ENCODE data around the gene RNF11. TPM values are rescaled to one million over a fixed set of nuclear protein-coding genes. Genes with fewer than 3 reads are reported as not detected.

RNF11 gene
- total RNA-seq, 1 experiment from 2014 or later = 82.1 TPM

DNA sequence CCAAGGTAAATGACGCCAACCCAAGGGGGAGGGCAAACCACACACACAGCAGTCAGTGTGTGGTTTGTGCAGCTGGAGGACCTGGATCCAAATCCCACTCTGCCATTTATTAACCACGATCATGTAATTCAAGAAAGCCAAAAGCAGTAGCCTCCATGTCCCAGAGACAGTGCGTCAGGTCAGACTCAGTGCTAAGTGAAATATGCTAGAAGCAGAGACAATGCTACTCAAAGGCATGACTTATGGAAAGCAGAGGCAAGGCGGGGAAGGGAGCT is 80.7 kb downstream of the RNF11 start:
- Mint-ChIP-seq H3K36me3 (ENCODE audit: insufficient read depth, unreplicated experiment) (peaks cover 21% of the 10 kb centered on the region), H3K4me3 (ENCODE audit: low read depth, unreplicated experiment) (peak overlapping the region; percentile 8), H3K9me3 (ENCODE audit: low read depth, unreplicated experiment) (no peaks in the 10 kb centered on the region), H3K4me1 (ENCODE audit: low read depth, unreplicated experiment) (peaks cover 45% of the 10 kb centered on the region), H3K27me3 (ENCODE audit: unreplicated experiment) (no peaks in the 10 kb centered on the region), H3K27ac (ENCODE audit: unreplicated experiment) (peak overlapping the region; percentile 95)
- intact Hi-C loops (cut with micrococcal nuclease; ENCODE audit: unreplicated experiment) = no loop called here
- DNase-seq = no peak
- TF ChIP-seq, protein P1, sequence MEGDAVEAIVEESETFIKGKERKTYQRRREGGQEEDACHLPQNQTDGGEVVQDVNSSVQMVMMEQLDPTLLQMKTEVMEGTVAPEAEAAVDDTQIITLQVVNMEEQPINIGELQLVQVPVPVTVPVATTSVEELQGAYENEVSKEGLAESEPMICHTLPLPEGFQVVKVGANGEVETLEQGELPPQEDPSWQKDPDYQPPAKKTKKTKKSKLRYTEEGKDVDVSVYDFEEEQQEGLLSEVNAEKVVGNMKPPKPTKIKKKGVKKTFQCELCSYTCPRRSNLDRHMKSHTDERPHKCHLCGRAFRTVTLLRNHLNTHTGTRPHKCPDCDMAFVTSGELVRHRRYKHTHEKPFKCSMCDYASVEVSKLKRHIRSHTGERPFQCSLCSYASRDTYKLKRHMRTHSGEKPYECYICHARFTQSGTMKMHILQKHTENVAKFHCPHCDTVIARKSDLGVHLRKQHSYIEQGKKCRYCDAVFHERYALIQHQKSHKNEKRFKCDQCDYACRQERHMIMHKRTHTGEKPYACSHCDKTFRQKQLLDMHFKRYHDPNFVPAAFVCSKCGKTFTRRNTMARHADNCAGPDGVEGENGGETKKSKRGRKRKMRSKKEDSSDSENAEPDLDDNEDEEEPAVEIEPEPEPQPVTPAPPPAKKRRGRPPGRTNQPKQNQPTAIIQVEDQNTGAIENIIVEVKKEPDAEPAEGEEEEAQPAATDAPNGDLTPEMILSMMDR (IDR thresholded peaks at IDR 0.05; ENCODE audit: unreplicated experiment) = no peak
- CTCF ChIA-PET = no interaction called here
- no TSS peak for BruUV-seq (replicated peaks)

DNA sequence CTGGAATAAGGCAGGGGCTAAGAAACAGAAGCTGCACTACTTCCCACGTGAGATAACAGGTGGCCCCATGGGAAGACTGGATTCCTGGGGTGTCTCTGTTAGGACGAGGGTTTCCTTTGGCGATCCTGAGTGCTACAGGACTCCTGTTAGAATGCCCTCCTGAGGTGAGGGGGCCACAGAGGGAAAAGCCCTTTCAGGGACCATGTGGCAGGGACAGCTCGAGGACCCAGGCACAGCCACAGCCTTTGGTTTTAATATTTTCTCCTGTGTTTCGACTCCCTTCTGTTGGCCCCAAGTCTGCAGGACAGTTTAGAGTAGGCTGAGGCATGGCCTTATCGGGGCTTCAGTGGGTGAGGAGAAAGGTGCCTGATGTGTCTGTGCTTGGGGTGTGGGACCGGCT is 81.7 kb downstream of the RNF11 start:
- no peaks in the 10 kb centered on the region for H3K27me3 Mint-ChIP-seq (ENCODE audit: unreplicated experiment)
- TF ChIP-seq, protein P1 (IDR thresholded peaks at IDR 0.05; ENCODE audit: unreplicated experiment) = no peak
- no peak overlapping the region for H3K4me3 Mint-ChIP-seq (ENCODE audit: low read depth, unreplicated experiment)
- intact Hi-C loops (cut with micrococcal nuclease; ENCODE audit: unreplicated experiment) = no loop called here
- H3K36me3 Mint-ChIP-seq (ENCODE audit: insufficient read depth, unreplicated experiment) = peaks cover 21% of the 10 kb centered on the region
- H3K9me3 Mint-ChIP-seq (ENCODE audit: low read depth, unreplicated experiment) = no peaks in the 10 kb centered on the region
- peaks cover 45% of the 10 kb centered on the region for H3K4me1 Mint-ChIP-seq (ENCODE audit: low read depth, unreplicated experiment)
- CTCF ChIA-PET = no interaction called here
- no peak overlapping the region for H3K27ac Mint-ChIP-seq (ENCODE audit: unreplicated experiment)
- DNase-seq = no peak
- no TSS peak for BruUV-seq (replicated peaks)

DNA sequence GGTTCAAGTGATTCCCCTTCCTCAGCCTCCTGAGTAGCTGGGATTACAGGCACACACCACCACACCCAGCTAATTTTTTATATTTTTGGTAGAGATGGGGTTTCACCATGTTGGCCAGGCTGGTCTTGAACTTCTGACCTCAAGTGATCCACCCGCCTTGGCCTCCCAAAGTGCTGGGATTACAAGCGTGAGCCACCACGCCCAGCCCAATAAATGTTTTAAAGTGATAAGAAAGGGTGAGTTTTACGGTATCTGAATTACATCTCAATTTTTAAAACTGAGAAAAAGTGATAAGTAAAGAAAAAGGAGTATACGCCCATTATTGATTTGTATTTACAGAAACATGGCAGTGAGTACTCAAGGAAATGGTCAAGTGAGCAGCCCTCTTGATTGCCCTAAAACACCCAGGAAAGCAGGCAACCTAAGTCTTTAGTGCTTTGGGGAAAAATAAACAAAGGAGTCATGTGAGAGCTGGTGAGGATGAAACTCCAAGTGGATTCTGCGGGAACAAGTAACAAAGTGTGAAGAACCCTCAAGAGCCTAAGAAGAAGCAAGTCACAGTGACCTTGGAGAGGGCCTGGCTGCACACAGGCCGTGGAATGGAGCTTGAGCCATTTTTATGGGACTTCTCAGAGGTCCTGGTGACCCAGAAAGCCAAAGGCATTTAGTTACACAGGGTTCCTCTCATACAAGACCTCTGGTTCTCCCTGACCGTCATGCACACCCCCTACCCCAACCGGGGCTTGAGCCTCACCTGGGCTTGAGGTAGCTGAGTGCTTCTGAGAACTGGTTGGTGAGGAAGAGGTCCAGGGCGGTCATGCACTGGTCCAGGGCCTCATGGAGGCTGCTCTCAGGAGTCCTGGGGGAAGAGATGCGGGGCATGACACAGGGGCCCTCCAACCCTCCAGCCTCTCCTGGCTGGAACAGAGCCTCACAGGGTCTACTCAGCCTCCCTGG is 85.2 kb downstream of the RNF11 start:
- no peaks in the 10 kb centered on the region for H3K27me3 Mint-ChIP-seq (ENCODE audit: unreplicated experiment)
- H3K36me3 Mint-ChIP-seq (ENCODE audit: insufficient read depth, unreplicated experiment) = peaks cover 5% of the 10 kb centered on the region
- CTCF ChIA-PET = interaction anchor here (0.6 kb wide), 1 partner anchor 144 kb away, joined by 3 read pairs; no protein-coding TSS in a partner anchor
- peaks cover 10% of the 10 kb centered on the region for H3K4me1 Mint-ChIP-seq (ENCODE audit: low read depth, unreplicated experiment)
- no peak overlapping the region for H3K27ac Mint-ChIP-seq (ENCODE audit: unreplicated experiment)
- intact Hi-C loops (cut with micrococcal nuclease; ENCODE audit: unreplicated experiment) = no loop called here
- H3K4me3 Mint-ChIP-seq (ENCODE audit: low read depth, unreplicated experiment) = no peak overlapping the region
- TF ChIP-seq, protein P1 (IDR thresholded peaks at IDR 0.05; ENCODE audit: unreplicated experiment) = no peak
- BruUV-seq (replicated peaks) = no TSS peak
- H3K9me3 Mint-ChIP-seq (ENCODE audit: low read depth, unreplicated experiment) = no peaks in the 10 kb centered on the region
- no peak for DNase-seq

DNA sequence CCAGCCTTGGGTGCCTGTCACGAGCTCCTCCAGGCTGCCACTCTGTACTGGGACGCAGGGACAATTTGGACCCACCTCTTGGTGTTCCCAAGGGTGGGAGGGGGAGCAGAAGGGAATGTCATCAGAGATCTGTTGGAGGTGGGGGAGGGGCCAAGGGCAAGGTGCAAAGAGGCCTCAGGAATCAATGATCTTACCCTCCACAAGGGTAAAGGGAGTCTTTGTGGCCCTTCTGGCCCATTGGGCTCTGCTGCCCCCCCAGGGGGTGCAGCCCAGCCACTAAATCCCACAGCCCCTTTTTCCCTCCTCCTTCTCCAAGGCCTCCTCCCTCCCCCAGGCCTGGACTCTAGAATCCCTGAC is 85.8 kb downstream of the RNF11 start:
- CTCF ChIA-PET = no interaction called here
- Mint-ChIP-seq H3K27me3 (ENCODE audit: unreplicated experiment) (no peaks in the 10 kb centered on the region), H3K9me3 (ENCODE audit: low read depth, unreplicated experiment) (no peaks in the 10 kb centered on the region), H3K4me1 (ENCODE audit: low read depth, unreplicated experiment) (peaks cover 4% of the 10 kb centered on the region), H3K27ac (ENCODE audit: unreplicated experiment) (no peak overlapping the region), H3K4me3 (ENCODE audit: low read depth, unreplicated experiment) (no peak overlapping the region), H3K36me3 (ENCODE audit: insufficient read depth, unreplicated experiment) (peaks cover under 1% of the 10 kb centered on the region)
- BruUV-seq (replicated peaks) = no TSS peak
- intact Hi-C loops (cut with micrococcal nuclease; ENCODE audit: unreplicated experiment) = no loop called here
- no peak for DNase-seq
- TF ChIP-seq, protein P1 (IDR thresholded peaks at IDR 0.05; ENCODE audit: unreplicated experiment) = no peak
